H9 (cell line): ENCODE results near the gene SMIM13. TPM values are rescaled to one million over a fixed set of nuclear protein-coding genes. Genes with fewer than 3 reads are reported as not detected.

Experiments used
- DNase-seq: peaks from one replicate; pipeline ENCODE4 v3.0.0-alpha.2; 2017
- H2AFZ ChIP-seq: one replicate; pipeline ENCODE4 v1.6.1; 2013; ENCODE audit warnings: mild to moderate bottlenecking, low read length, control low read depth, moderate library complexity
- H2AK5ac ChIP-seq: 2 replicates; pipeline ENCODE4 v1.6.1; 2013; ENCODE audit warnings: low read length, control low read depth, mixed read lengths; ENCODE audit not compliant: insufficient read length
- H2BK120ac ChIP-seq: one replicate; pipeline ENCODE4 v1.6.1; 2013; ENCODE audit warnings: low read depth, mild to moderate bottlenecking, low read length, control low read depth, inconsistent platforms; ENCODE audit not compliant: poor library complexity, severe bottlenecking
- H2BK12ac ChIP-seq: 2 replicates; pipeline ENCODE4 v1.6.1; 2013; ENCODE audit warnings: low read length, control low read depth, mixed read lengths, low read depth; ENCODE audit not compliant: insufficient read length
- H2BK15ac ChIP-seq: 2 replicates; pipeline ENCODE4 v1.6.1; 2013; ENCODE audit warnings: low read depth, low read length, control low read depth
- H2BK20ac ChIP-seq: one replicate; pipeline ENCODE4 v1.6.1; 2013; ENCODE audit warnings: low read depth, mild to moderate bottlenecking, low read length, control low read depth, inconsistent platforms; ENCODE audit not compliant: poor library complexity, severe bottlenecking
- H2BK5ac ChIP-seq: 2 replicates; pipeline ENCODE4 v1.6.1; 2013; ENCODE audit warnings: low read length, control low read depth, mixed read lengths; ENCODE audit not compliant: insufficient read length
- H3K14ac ChIP-seq: 2 replicates; pipeline ENCODE4 v1.6.1; 2013; ENCODE audit warnings: low read length, control low read depth; ENCODE audit not compliant: insufficient read depth
- H3K18ac ChIP-seq: 2 replicates; pipeline ENCODE4 v1.6.1; 2013; ENCODE audit warnings: low read depth, mild to moderate bottlenecking, mixed read lengths, low read length, control low read depth; ENCODE audit not compliant: insufficient read length
- H3K23ac ChIP-seq: 2 replicates; pipeline ENCODE4 v1.6.1; 2013; ENCODE audit warnings: low read length, control low read depth, mixed read lengths, low read depth; ENCODE audit not compliant: insufficient read length
- H3K23me2 ChIP-seq: 2 replicates; pipeline ENCODE4 v1.6.1; 2013; ENCODE audit warnings: low read depth, mild to moderate bottlenecking, mixed read lengths, low read length, control low read depth; ENCODE audit not compliant: insufficient read length, poor library complexity, severe bottlenecking
- H3K27ac ChIP-seq: 2 replicates; pipeline ENCODE4 v1.5.1; 2013; ENCODE audit warnings: low read length, control low read depth, mixed read lengths, low read depth; ENCODE audit not compliant: insufficient read length
- H3K27me3 ChIP-seq: 2 replicates; pipeline ENCODE4 v1.6.1; 2013; ENCODE audit warnings: low read length, control low read depth, inconsistent platforms; ENCODE audit not compliant: insufficient read depth
- H3K4ac ChIP-seq: 2 replicates; pipeline ENCODE4 v1.6.1; 2013; ENCODE audit warnings: low read depth, mild to moderate bottlenecking, control low read depth, inconsistent platforms, low read length, moderate library complexity
- H3K4me1 ChIP-seq: 2 replicates; pipeline ENCODE4 v1.6.1; 2013; ENCODE audit warnings: low read length, control low read depth, inconsistent platforms; ENCODE audit not compliant: insufficient read depth
- H3K4me2 ChIP-seq: 2 replicates; pipeline ENCODE4 v1.6.1; 2013; ENCODE audit warnings: low read length, control low read depth, mixed read lengths; ENCODE audit not compliant: insufficient read length, insufficient read depth
- H3K56ac ChIP-seq: 2 replicates; pipeline ENCODE4 v1.6.1; 2013; ENCODE audit warnings: low read depth, mild to moderate bottlenecking, mixed read lengths, low read length, control low read depth; ENCODE audit not compliant: insufficient read length
- H3K79me1 ChIP-seq: 2 replicates; pipeline ENCODE4 v1.6.1; 2013; ENCODE audit warnings: low read depth, mild to moderate bottlenecking, moderate library complexity, low read length, control low read depth, inconsistent platforms; ENCODE audit not compliant: insufficient read depth, poor library complexity, severe bottlenecking
- H3K79me2 ChIP-seq: 2 replicates; pipeline ENCODE4 v1.6.1; 2013; ENCODE audit warnings: low read length, control low read depth, inconsistent platforms; ENCODE audit not compliant: insufficient read depth
- H3K9ac ChIP-seq: 2 replicates; pipeline ENCODE4 v1.6.1; 2013; ENCODE audit warnings: low read length, control low read depth, mixed read lengths; ENCODE audit not compliant: insufficient read length; ENCODE audit errors: extremely low read depth
- H3K9me3 ChIP-seq: one replicate; pipeline ENCODE4 v1.6.1; 2013; ENCODE audit warnings: low read depth, low read length, inconsistent platforms; ENCODE audit not compliant: control insufficient read depth
- H3T11ph ChIP-seq: one replicate; pipeline ENCODE4 v1.6.1; 2013; ENCODE audit warnings: mild to moderate bottlenecking, low read length, control low read depth, inconsistent platforms
- H4K20me1 ChIP-seq: one replicate; pipeline ENCODE4 v1.6.1; 2013; ENCODE audit not compliant: control insufficient read depth, insufficient read length, insufficient read depth
- H4K5ac ChIP-seq: 2 replicates; pipeline ENCODE4 v1.6.1; 2013; ENCODE audit warnings: low read depth, mild to moderate bottlenecking, mixed read lengths, low read length, control low read depth; ENCODE audit not compliant: insufficient read length
- H4K8ac ChIP-seq: replicated peaks from 2 replicates; pipeline ENCODE4 v1.6.1; 2013; ENCODE audit warnings: low read length, control low read depth, mixed read lengths, low read depth; ENCODE audit not compliant: insufficient read length
- H4K91ac ChIP-seq: 2 replicates; pipeline ENCODE4 v1.6.1; 2013; ENCODE audit warnings: low read depth, mild to moderate bottlenecking, moderate library complexity, mixed read lengths, low read length, control low read depth; ENCODE audit not compliant: insufficient read length
- H3K27ac Mint-ChIP-seq, 3 experiments: 2 replicates in 2 of 3; 3 replicates in 1 of 3; pipeline ENCODE4 v1.8.0; 2020 to 2021; ENCODE audit warnings: mixed read lengths in 3 of 3, mild to moderate bottlenecking in 1 of 3, moderate library complexity in 1 of 3
- H3K27me3 Mint-ChIP-seq: 2 replicates; pipeline ENCODE4 v1.8.0; 2021; ENCODE audit warnings: low read depth, mild to moderate bottlenecking, moderate library complexity, mixed read lengths
- H3K36me3 Mint-ChIP-seq, 3 experiments: 2 replicates in 2 of 3; 3 replicates in 1 of 3; pipeline ENCODE4 v1.8.0; 2020 to 2021; ENCODE audit warnings: low read depth in 3 of 3, mixed read lengths in 3 of 3; ENCODE audit not compliant: insufficient read depth in 1 of 3
- H3K4me1 Mint-ChIP-seq, 2 experiments: 2 replicates each; pipeline ENCODE4 v1.8.0; 2020; ENCODE audit warnings: mixed read lengths in 2 of 2
- H3K4me3 Mint-ChIP-seq, 2 experiments: 2 replicates in 1 of 2; 3 replicates in 1 of 2; pipeline ENCODE4 v1.8.0; 2020 to 2021; ENCODE audit warnings: mild to moderate bottlenecking in 2 of 2, mixed read lengths in 2 of 2, moderate library complexity in 1 of 2
- H3K9me3 Mint-ChIP-seq, 2 experiments: 2 replicates in 1 of 2; 3 replicates in 1 of 2; pipeline ENCODE4 v1.8.0; 2020; ENCODE audit warnings: mild to moderate bottlenecking in 2 of 2, mixed read lengths in 2 of 2, moderate library complexity in 1 of 2
- WGBS: extraction: QIAGEN DNeasy Blood & Tissue Kit; methylation state at CpG from one replicate; pipeline ENCODE4 v1.1.7; 2013; ENCODE audit warnings: missing lambda C conversion rate, low lambda C conversion rate, mixed read lengths; ENCODE audit not compliant: insufficient read length; ENCODE audit errors: extremely low coverage; 5-methylcytosine and 5-hydroxymethylcytosine counted together
- total RNA-seq: library from RNA; stranded (reverse); gene quantifications from 2 replicates; pipeline ENCODE4 v1.2.1, GENCODE V29; 2021
- TF ChIP-seq, protein P1 (sequence below): fragments of 200-600 bp; sonication (generic); conservative IDR thresholded peaks from 3 replicates; pipeline ENCODE4 v1.8.0; 2021; ENCODE audit warnings: antibody characterized with exemption, mild to moderate bottlenecking

Gene SMIM13
- total RNA-seq, 1 experiment from 2014 or later = 10.6 TPM

DNA sequence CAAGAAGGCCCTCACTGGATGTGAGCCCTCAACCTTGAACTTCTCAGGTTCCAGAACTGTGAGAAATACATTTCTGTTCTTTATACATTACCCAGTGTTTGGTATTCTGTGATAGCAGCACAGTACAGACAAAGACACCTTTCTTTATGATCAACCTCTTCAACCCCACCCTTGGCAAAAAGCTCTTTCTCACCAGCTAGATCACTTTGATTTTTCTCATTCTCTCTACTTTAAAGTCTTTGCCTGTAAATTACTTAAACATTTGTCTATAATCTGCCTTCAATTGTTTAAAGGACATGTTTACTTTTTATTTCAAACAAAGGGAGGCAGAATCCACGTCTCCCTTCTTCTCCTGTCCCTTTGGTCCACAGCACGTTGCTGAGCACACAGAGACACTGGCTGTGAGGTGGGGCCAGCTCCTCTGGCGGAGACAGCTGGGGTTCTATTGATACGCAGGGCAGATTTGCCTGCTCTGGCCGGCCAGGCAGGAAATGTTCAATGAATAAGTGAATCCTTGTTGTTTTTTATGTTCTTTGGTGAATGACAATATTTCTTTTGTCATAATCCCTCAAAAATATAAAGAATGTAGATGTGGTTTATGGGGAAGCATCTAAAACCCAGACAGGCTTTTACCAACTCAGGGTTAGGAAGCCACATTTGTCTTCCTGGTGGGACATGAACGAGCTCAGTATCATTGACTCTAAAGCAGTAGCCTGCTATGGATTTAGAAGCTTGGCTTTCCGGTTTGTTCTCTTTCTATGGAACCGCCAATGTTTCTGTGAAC is 86.0 kb downstream of the SMIM13 start:
- Histone ChIP-seq H3K56ac (no peak overlapping the region), H3K4ac (no peak overlapping the region), H4K91ac (no peak overlapping the region), H2BK20ac (no peak overlapping the region), H4K20me1 (no peaks in the 10 kb centered on the region), H2BK15ac (no peak overlapping the region), H3K79me2 (no peaks in the 10 kb centered on the region), H3K9ac (no peak overlapping the region), H3K23me2 (no peaks in the 10 kb centered on the region), H3K4me1 (no peaks in the 10 kb centered on the region; the same call in 1 of the 2 replicates), H3K4me2 (no peak overlapping the region), H3T11ph (no peak overlapping the region), H4K8ac (no peak overlapping the region), H2BK12ac (no peak overlapping the region), H4K5ac (no peak overlapping the region), H3K27ac (no peak overlapping the region), H2BK120ac (no peak overlapping the region), H3K9me3 (peaks cover 3% of the 10 kb centered on the region), H3K79me1 (no peaks in the 10 kb centered on the region), H3K14ac (no peak overlapping the region), H2AFZ (no peak overlapping the region), H3K18ac (no peak overlapping the region), H2BK5ac (no peak overlapping the region), H3K23ac (no peak overlapping the region), H3K27me3 (no peaks in the 10 kb centered on the region), H2AK5ac (no peak overlapping the region)
- Mint-ChIP-seq H3K27me3 (no peaks in the 10 kb centered on the region), H3K4me3 (0 out of 5 replicates have a peak overlapping the region, but pooled peaks of 1 of the 2 experiments have one; percentile 11), H3K27ac (peak overlapping the region in 2 of 3 experiments; percentile 0 to 9; a peak in 5 of 7 replicates), H3K9me3 (peaks cover 15 to 17% of the 10 kb centered on the region in 2 experiments; a peak in 4 of 5 replicates), H3K36me3 (peaks cover 11 to 20% (median 12%) of the 10 kb centered on the region in 3 experiments; a peak in 6 of 7 replicates), H3K4me1 (peaks cover 21 to 22% of the 10 kb centered on the region in 2 experiments)
- peak; percentile 57 for DNase-seq
- TF ChIP-seq, protein P1, sequence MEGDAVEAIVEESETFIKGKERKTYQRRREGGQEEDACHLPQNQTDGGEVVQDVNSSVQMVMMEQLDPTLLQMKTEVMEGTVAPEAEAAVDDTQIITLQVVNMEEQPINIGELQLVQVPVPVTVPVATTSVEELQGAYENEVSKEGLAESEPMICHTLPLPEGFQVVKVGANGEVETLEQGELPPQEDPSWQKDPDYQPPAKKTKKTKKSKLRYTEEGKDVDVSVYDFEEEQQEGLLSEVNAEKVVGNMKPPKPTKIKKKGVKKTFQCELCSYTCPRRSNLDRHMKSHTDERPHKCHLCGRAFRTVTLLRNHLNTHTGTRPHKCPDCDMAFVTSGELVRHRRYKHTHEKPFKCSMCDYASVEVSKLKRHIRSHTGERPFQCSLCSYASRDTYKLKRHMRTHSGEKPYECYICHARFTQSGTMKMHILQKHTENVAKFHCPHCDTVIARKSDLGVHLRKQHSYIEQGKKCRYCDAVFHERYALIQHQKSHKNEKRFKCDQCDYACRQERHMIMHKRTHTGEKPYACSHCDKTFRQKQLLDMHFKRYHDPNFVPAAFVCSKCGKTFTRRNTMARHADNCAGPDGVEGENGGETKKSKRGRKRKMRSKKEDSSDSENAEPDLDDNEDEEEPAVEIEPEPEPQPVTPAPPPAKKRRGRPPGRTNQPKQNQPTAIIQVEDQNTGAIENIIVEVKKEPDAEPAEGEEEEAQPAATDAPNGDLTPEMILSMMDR = no peak
- WGBS = no CpG with 5 or more reads among the region's 8 CpGs
